MM.1S (cell line): Measurements from ENCODE around the gene ZNF823.

Experiments used
- CTCF ChIP-seq: fragments of 300-600 bp; sonication (generic); IDR thresholded peaks from 2 replicates; pipeline ENCODE4 v1.5.1; 2016; ENCODE audit warnings: antibody characterized with exemption, low read length, mixed read lengths
- EZH2 ChIP-seq: fragments of 300-600 bp; sonication (generic); optimal IDR thresholded peaks from 2 replicates; pipeline ENCODE3; 2017; ENCODE audit warnings: low read depth, mild to moderate bottlenecking, antibody characterized with exemption, low read length, mixed read lengths
- EZH2phosphoT487 ChIP-seq: fragments of 300-600 bp; sonication (generic); IDR thresholded peaks from 2 replicates; pipeline ENCODE4 v1.6.1; 2018; ENCODE audit warnings: antibody characterized with exemption, low read length

GRCh38 chr19:11710313-11710712, 28.4 kb downstream of the ZNF823 start:
- TF ChIP-seq CTCF: no peak
- TF ChIP-seq EZH2: no peak
- no peak for TF ChIP-seq EZH2phosphoT487
